GM20000 (cell line): ENCODE measurements around the gene DNAJC27.

ENCODE experiments used
- DNase-seq: peaks from one replicate; pipeline ENCODE4 v3.0.0; 2012; ENCODE audit warnings: low spot score
- TF ChIP-seq, protein P1 (sequence below): IDR thresholded peaks from 2 replicates; pipeline ENCODE4 v1.5.1; 2012; ENCODE audit warnings: mild to moderate bottlenecking, control low read depth; ENCODE audit errors: extremely low read depth, missing control alignments

Gene DNAJC27

DNA sequence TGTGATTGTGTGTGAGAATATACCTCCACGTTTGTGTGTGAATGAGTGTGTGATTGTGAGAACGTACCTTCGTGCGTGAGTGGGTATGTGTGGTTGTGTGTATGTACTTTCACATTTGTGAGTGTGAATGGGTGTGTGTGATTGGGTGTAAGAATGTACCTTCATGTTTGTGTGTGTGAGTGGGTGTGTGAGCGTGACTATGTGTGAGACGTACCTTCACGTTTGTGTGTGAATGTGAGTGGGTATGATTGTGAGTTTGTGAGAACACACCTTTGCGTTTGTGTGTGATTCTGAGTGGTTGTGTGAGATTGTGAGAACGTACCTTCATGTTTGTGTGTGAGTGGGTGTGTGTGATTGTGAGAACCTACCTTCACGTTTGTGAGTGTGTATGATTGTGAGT is 45.9 kb downstream of the DNAJC27 start:
- DNase-seq, result no peak
- TF ChIP-seq, protein P1, sequence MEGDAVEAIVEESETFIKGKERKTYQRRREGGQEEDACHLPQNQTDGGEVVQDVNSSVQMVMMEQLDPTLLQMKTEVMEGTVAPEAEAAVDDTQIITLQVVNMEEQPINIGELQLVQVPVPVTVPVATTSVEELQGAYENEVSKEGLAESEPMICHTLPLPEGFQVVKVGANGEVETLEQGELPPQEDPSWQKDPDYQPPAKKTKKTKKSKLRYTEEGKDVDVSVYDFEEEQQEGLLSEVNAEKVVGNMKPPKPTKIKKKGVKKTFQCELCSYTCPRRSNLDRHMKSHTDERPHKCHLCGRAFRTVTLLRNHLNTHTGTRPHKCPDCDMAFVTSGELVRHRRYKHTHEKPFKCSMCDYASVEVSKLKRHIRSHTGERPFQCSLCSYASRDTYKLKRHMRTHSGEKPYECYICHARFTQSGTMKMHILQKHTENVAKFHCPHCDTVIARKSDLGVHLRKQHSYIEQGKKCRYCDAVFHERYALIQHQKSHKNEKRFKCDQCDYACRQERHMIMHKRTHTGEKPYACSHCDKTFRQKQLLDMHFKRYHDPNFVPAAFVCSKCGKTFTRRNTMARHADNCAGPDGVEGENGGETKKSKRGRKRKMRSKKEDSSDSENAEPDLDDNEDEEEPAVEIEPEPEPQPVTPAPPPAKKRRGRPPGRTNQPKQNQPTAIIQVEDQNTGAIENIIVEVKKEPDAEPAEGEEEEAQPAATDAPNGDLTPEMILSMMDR, result no peak

DNA sequence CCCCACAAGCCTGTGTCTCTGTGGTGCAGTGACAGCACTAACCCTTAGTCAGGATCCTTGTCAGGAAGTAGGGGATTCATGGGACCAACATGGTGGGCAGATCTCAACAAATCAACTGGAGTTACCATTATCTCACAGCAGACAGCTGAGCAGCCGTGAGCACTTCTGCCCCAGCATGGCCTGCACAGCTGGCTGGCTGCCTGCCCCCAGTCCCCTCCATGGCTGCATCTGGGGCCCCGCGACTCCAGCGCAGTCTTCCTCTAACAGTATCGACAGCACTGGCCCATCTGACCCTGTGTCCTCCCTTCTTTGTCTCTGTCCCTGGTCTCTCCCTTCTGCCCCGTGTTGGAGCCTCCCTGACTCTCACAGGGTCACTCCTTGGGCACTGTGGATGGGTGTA is 47.0 kb downstream of the DNAJC27 start:
- no peak for DNase-seq
- TF ChIP-seq, protein P1, result no peak

DNA sequence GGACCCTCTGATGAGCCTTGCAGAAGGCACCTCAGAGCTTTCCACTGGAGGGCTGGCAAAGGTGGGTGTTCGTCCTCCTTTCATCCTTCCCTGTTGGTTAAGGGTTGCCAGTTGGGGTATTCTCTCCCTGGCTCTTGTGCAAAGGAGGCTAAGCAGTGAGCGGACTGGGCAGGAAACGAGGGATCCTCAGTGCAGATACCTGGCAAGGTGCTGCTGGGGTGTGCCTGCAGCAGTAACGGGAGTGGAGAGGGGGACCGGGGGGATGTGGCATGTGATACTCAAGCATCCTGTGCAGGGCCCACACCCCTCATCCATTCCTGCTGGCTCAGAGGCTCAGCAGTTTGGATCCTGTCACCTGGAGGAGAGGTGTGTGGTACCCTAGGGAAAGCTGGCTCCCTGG is 47.5 kb downstream of the DNAJC27 start:
- DNase-seq, result no peak
- TF ChIP-seq, protein P1, result no peak

DNA sequence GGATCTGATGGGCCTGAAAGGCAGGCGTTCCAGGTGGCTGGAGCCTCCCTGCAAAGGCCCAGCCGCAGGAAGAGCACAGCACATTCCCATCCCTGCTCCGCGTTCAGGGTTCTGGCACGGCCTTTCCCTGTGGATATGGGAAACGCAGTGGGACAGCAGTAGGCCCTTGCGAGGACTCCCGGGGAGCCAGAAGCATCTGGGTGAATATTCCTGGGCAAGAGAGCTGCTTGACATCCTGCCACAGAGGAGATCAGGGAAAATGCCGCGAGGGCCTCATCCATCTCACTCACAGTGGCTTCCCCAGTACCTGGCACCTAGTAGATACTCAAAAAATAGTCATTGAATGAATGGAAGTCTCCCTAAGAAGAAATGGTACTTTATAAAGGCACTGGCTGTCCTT is 48.6 kb downstream of the DNAJC27 start:
- TF ChIP-seq, protein P1, result no peak
- DNase-seq, result no peak

DNA sequence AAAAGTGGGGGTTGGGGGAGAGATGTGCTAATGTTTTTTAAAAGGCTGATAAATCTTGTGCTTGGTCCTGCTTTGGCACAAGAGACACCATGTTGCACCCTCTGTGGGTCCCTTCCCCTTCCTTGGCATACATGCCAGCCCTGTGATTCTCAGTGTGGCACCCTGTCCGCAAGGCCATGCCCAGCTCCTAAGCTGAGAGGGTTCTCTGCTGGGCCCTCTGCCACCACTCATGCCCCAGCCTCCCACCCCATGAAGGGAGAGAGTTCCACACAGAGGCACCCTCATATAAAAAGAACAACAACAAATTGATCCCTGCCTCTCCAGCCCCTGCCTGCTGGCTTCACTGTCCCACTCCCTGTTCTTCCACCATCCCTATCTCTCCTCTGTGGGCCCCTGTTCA is 49.2 kb downstream of the DNAJC27 start:
- TF ChIP-seq, protein P1, result no peak
- DNase-seq, result no peak

DNA sequence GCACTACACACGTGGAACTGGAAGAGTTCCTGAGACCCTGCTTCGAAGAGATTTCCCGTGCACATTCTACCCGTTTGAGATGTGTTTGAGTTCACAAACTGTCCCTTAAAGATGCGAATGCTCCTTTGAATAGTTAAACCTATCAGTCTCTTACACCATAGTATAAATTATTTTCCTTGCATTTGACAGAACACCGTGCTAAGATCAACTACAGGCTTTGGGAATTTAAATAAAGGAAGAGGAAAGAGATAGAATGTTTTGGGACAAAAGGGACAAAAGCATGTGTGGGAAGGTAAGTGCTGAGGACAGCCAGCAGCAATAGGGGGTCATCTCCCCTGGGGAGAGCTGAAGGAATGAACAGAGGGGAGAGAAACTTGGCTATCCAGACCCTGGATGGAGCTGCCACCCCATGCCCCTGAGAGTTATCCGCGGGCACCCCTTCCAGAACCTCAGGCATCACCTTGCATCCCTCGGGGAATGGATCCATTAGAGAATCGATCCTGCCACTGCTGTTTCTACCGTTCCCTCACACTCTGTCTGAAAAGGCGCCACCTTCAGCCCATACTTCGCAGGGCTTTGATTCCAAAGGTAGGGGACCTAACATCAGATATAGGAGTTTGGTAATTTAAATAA is 50.8 kb downstream of the DNAJC27 start:
- DNase-seq, result peak; percentile 49
- TF ChIP-seq, protein P1, result peak; percentile 8

DNA sequence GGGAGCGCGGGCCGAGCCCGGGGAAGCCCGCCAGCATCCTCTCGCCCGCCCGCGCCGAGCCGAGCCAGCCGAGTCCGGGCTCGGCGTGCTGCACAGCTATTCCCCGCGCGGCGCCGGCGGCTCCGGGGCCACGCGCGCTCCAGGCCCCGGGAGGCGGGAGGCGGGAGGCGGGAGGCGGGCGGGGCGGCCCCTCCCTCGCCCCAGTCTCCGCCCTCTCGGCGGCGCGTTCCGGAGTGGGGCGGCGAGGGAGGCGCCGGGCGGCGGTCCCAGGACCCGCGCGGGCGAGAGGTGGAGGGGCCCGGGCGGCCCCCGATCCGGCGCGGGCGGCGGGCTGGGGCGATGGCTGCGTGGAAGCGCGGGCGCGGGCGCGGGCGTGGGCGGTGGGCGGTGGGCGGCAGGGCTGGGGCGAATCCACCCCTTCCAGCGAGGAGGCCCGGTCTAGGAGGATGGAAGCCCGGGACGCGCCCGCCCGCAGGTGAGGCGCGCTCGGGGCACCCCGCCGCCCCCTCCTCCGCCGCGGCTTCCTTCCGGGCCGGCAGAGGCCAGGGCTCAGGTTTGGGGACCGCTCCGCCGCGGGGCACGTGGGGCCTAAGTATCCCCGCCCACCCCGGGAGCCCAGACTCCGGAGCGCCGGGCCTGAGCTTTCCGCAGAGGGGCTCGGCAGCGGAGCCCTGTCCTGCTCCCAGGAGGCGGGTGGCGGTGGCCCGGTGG is 51.5 kb downstream of the DNAJC27 start, which contains the start of gene ADCY3:
Gene ADCY3 (minus strand): TSS at position 140 of the 711 bp plus-strand sequence. CDS start 1,250 bp downstream, outside the sequence.
- TF ChIP-seq, protein P1, result no peak
- peak; percentile 94 for DNase-seq
